Muscle of leg (tissue), 11 donors: ENCODE results near the gene RALGAPA2. TPM values are rescaled to one million over a fixed set of nuclear protein-coding genes. Genes with fewer than 3 reads are reported as not detected.
A peak's percentile ranks its signal among the peaks of the same experiment; 100 is the strongest.

Experiments used
- DNase-seq: peaks from one replicate; pipeline ENCODE4 v3.0.0; 2013
- H3K27ac ChIP-seq: one replicate; pipeline ENCODE4 v1.5.1; 2013; ENCODE audit warnings: mild to moderate bottlenecking, low read length, control low read depth
- H3K27me3 ChIP-seq: one replicate; pipeline ENCODE4 v1.6.1; 2013; ENCODE audit warnings: low read length; ENCODE audit not compliant: control insufficient read depth, insufficient read depth
- H3K36me3 ChIP-seq: one replicate; pipeline ENCODE4 v1.6.1; 2013; ENCODE audit warnings: low read length; ENCODE audit not compliant: control insufficient read depth, insufficient read depth
- H3K4me1 ChIP-seq: one replicate; pipeline ENCODE4 v1.6.1; 2013; ENCODE audit warnings: low read length; ENCODE audit not compliant: control insufficient read depth, insufficient read depth
- H3K4me3 ChIP-seq: one replicate; pipeline ENCODE4 v1.5.1; 2013; ENCODE audit warnings: low read length, control low read depth
- H3K9me3 ChIP-seq: replicated peaks from 2 replicates; pipeline ENCODE4 v1.6.1; 2013; ENCODE audit warnings: low read depth, low read length; ENCODE audit not compliant: control insufficient read depth
- WGBS: methylation state at CpG from one replicate; pipeline ENCODE4 v1.1.5; 2013; ENCODE audit warnings: missing lambda C conversion rate; ENCODE audit not compliant: insufficient coverage; 5-methylcytosine and 5-hydroxymethylcytosine counted together
- polyA plus RNA-seq, 8 donors: library from polyadenylated mRNA; unstranded; fragments of 120-200 nt; gene quantifications; one replicate each; pipeline versions ENCODE4 v1.2.1 to v1.2.3, GENCODE V29; 2013; ENCODE audit warnings: inconsistent platforms in 1 of 8, low replicate concordance in 1 of 8; ENCODE audit not compliant: insufficient read length in 8 of 8, insufficient read depth in 1 of 8
- total RNA-seq: library from RNA; stranded (reverse); fragments of 120-200 nt; gene quantifications from one replicate; pipeline ENCODE4 v1.2.4, GENCODE V29; 2013

The RALGAPA2 gene
- total and polyA plus RNA-seq, 9 donors: 6.0 to 10.6 (median 8.3) TPM

DNA sequence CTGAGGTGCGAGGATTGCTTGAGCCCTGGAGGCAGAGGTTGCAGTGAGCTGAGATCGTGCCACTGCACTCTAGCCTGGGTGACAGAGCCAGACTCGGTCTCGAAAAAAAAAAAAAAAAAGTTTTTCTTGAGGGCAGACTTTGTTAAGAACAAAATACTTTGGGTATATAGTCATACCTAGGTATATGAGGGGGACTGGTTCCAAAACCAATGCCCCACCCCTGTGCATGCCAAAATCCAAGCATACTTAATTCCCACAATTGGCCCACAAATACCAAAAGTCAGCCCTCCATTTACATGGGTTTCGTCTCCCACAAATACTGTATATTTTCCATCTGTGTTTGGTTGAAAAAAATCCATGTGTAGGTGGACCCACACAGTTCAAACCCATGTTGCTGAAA, 224.6 kb downstream of the RALGAPA2 start:
- no peaks in the 10 kb centered on the region for H3K27me3 ChIP-seq
- H3K27ac ChIP-seq: no peak overlapping the region
- H3K9me3 ChIP-seq: no peaks in the 10 kb centered on the region
- H3K36me3 ChIP-seq: no peaks in the 10 kb centered on the region
- WGBS: 100% methylated on average over 2 of the region's 5 CpGs
- no peak overlapping the region for H3K4me3 ChIP-seq
- DNase-seq: no peak
- no peaks in the 10 kb centered on the region for H3K4me1 ChIP-seq

DNA sequence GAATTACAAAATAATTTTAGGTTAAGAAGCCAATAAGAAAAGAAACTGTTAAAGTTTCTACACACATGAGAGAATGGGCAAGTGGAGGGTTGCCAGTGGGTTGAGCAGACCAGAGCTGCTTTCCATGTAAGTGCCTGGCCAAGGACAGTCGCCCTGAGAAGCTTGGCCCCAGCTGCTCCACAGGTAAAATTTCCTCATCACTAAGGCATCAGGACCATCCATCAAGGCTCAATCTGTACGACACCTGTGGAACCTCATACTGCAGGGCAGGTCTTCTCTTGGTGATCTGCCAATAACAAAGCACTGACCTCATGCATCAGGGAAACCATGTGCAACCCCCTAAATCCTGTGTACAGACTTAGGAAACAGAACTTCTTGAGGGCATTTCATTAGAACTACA, 229.1 kb downstream of the RALGAPA2 start:
- 81% methylated on average over 2 of the region's 2 CpGs for WGBS

DNA sequence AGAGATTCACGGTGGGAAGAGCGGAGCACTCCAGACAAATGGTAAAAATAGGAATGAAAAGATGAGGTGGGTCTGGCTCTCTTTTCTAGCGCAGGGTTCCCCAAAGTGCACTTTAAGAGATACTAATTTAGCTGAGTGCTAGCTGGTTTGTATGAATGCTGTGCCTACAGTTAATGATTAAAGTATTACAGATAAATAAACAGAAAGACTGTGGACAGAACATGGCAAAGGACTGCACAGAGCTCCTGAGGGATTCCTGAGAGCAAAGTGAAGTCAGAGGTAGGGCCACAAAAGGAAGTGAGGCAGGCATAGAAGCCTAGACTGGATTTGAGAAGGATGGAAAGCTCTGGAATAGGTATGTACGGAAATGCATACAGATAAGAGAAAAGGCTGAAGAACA, 230.0 kb downstream of the RALGAPA2 start:
- Histone ChIP-seq H3K4me3 (no peak overlapping the region), H3K36me3 (no peaks in the 10 kb centered on the region)
- 83% methylated on average over 2 of the region's 4 CpGs for WGBS

More for the DNA sequence above, 229.1 kb downstream of the RALGAPA2 start:
- H3K36me3 ChIP-seq: no peaks in the 10 kb centered on the region
- H3K27ac ChIP-seq: no peak overlapping the region
- H3K4me3 ChIP-seq: no peak overlapping the region
- no peak for DNase-seq
- H3K4me1 ChIP-seq: no peaks in the 10 kb centered on the region
- H3K9me3 ChIP-seq: no peaks in the 10 kb centered on the region
- no peaks in the 10 kb centered on the region for H3K27me3 ChIP-seq

GRCh38 chr20:20480689-20481088, 231.8 kb downstream of the RALGAPA2 start:
- H3K4me3 ChIP-seq: no peak overlapping the region
- no CpG with 5 or more reads among the region's 2 CpGs for WGBS
- DNase-seq: no peak

More for the DNA sequence above, 230.0 kb downstream of the RALGAPA2 start:
- Histone ChIP-seq H3K4me1 (no peaks in the 10 kb centered on the region), H3K27me3 (no peaks in the 10 kb centered on the region), H3K9me3 (no peaks in the 10 kb centered on the region), H3K27ac (no peak overlapping the region)
- DNase-seq: no peak

DNA sequence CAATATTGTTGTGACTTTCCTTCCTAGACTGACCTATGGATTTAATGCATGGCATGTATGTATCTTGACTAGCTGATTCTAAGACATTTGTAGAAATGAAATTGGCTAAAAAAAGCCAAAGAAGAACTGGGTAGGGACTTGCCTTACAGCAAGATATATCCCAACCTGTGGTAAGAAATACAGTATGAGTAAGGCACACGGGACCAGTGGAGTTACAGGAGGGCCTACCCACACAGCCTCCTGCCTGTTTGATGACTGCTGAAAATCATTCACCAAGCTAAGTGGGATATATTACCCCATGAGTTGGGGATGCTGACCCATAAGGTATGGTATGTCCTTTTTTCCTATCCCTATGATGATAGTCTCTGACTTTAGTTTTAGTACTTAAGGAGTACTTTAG, 232.3 kb downstream of the RALGAPA2 start:
- Histone ChIP-seq H3K4me3 (no peak overlapping the region), H3K27ac (no peak overlapping the region), H3K36me3 (no peaks in the 10 kb centered on the region), H3K9me3 (no peaks in the 10 kb centered on the region), H3K4me1 (no peaks in the 10 kb centered on the region), H3K27me3 (no peaks in the 10 kb centered on the region)
- WGBS: no CpG with 5 or more reads among the region's 1 CpG
- DNase-seq: no peak

More at GRCh38 chr20:20480689-20481088, 231.8 kb downstream of the RALGAPA2 start:
- Histone ChIP-seq H3K9me3 (no peaks in the 10 kb centered on the region), H3K27ac (no peak overlapping the region), H3K27me3 (no peaks in the 10 kb centered on the region), H3K36me3 (no peaks in the 10 kb centered on the region), H3K4me1 (no peaks in the 10 kb centered on the region)

- no peak for DNase-seq
- Histone ChIP-seq H3K4me1 (no peaks in the 10 kb centered on the region), H3K27me3 (no peaks in the 10 kb centered on the region), H3K36me3 (no peaks in the 10 kb centered on the region), H3K27ac (no peak overlapping the region), H3K9me3 (no peaks in the 10 kb centered on the region), H3K4me3 (no peak overlapping the region)
- 94% methylated on average over 2 of the region's 5 CpGs for WGBS
Measured at GRCh38 chr20:20477444-20478041, 234.9 kb downstream of the RALGAPA2 start.

GRCh38 chr20:20476504-20476903, 235.9 kb downstream of the RALGAPA2 start:
- no CpG with 5 or more reads among the region's 2 CpGs for WGBS
- H3K9me3 ChIP-seq: no peaks in the 10 kb centered on the region
- H3K27ac ChIP-seq: no peak overlapping the region
- H3K36me3 ChIP-seq: no peaks in the 10 kb centered on the region
- no peak for DNase-seq
- H3K4me1 ChIP-seq: no peaks in the 10 kb centered on the region
- H3K4me3 ChIP-seq: no peak overlapping the region
- H3K27me3 ChIP-seq: no peaks in the 10 kb centered on the region

DNA sequence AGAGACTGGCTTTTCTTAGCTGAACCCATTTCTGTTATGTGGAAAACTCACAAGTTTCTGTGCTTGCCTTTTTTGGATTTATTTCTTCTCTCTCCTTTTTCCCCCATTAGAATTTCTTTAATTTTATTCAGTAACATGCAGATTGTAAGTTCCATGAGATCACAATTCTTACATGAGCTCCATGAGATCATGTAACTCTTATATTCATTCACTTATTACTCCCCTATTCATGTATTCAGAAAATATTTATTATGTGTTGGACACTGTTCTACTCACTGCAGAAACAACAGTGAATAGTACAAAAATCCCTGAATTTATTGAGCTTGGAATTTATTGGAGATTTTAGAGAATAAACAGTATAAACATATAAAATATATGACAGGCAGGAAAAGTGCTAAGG, 238.8 kb downstream of the RALGAPA2 start:
- Histone ChIP-seq H3K9me3 (no peaks in the 10 kb centered on the region), H3K4me3 (no peak overlapping the region), H3K27ac (no peak overlapping the region), H3K36me3 (no peaks in the 10 kb centered on the region), H3K27me3 (no peaks in the 10 kb centered on the region), H3K4me1 (no peaks in the 10 kb centered on the region)
- DNase-seq: no peak

DNA sequence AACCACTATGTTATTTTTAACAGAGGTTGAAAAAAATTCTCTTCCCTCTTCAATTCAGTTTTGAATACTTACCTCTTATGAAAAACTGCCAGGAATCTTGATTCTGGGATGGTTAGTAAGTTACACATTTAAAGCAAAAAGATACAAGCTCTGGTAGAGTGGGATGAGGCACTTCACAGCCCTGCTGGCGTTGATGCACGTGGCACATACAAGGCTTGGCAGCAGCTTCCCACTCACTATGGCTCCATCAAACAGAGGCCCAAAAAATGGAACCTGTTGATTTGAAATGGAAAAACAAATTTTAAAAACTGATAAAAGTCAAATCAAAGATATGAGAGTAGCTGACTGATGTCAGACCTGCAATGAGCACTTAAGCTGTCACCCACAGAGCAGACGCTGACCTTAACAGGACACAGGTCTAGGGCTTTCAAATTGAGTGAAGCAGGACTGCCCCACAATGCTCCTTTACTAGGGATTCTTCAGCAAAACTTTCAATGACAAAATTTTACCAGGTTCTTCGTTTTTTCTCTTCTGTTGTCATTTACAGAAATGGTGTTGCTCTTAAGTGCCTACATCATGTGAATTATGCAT, 239.7 kb downstream of the RALGAPA2 start:
- no peaks in the 10 kb centered on the region for H3K4me1 ChIP-seq
- no peak for DNase-seq
- 60% methylated on average over 1 of the region's 4 CpGs for WGBS

GRCh38 chr20:20466341-20466879, 246.0 kb downstream of the RALGAPA2 start:
- Histone ChIP-seq H3K9me3 (no peaks in the 10 kb centered on the region), H3K4me3 (no peak overlapping the region), H3K36me3 (no peaks in the 10 kb centered on the region), H3K27me3 (no peaks in the 10 kb centered on the region), H3K4me1 (peaks cover 19% of the 10 kb centered on the region), H3K27ac (peak overlapping the region; percentile 43)
- 82% methylated on average over 3 of the region's 4 CpGs for WGBS
- DNase-seq: peak; percentile 32

More for the DNA sequence above, 239.7 kb downstream of the RALGAPA2 start:
- H3K4me3 ChIP-seq: no peak overlapping the region
- H3K36me3 ChIP-seq: no peaks in the 10 kb centered on the region
- no peaks in the 10 kb centered on the region for H3K9me3 ChIP-seq
- H3K27ac ChIP-seq: no peak overlapping the region
- H3K27me3 ChIP-seq: no peaks in the 10 kb centered on the region
